Peyer's patch (tissue), 4 donors: Measurements from ENCODE around the gene SETD1A. TPM values are rescaled to one million over a fixed set of nuclear protein-coding genes. Genes with fewer than 3 reads are reported as not detected.
A peak's percentile ranks its signal among the peaks of the same experiment; 100 is the strongest.

Source experiments
- DNase-seq, 3 donors: peaks; one replicate each; pipeline ENCODE4 v3.0.0-alpha.2; 2017 to 2019
- H3K27ac ChIP-seq, 4 donors: fragments of 200-600 bp; sonication (generic); one replicate each; pipeline ENCODE4 v1.5.1; 2016 to 2019
- H3K27me3 ChIP-seq, 2 donors: fragments of 200-600 bp; sonication (generic); one replicate each; pipeline ENCODE4 v1.5.1; 2019
- H3K36me3 ChIP-seq, 3 donors: fragments of 200-600 bp; sonication (generic); one replicate each; pipeline ENCODE4 v1.5.1; 2016 to 2019
- H3K4me1 ChIP-seq, 4 donors: fragments of 200-600 bp; sonication (generic); one replicate each; pipeline ENCODE4 v1.5.1; 2016 to 2019
- H3K4me3 ChIP-seq, 4 donors: fragments of 200-600 bp; sonication (generic); 1 replicate in 3 of 4; 2 replicates in 1 of 4; pipeline ENCODE4 v1.5.1; 2016 to 2019; ENCODE audit warnings: mild to moderate bottlenecking in 1 of 4
- H3K9me3 ChIP-seq, 4 donors: fragments of 200-600 bp; sonication (generic); one replicate each; pipeline ENCODE4 v1.5.1; 2016 to 2019; ENCODE audit warnings: mild to moderate bottlenecking in 1 of 4
- CTCF ChIP-seq, 6 experiments: fragments of 450-650 bp in 4 of 6; fragments of 200-600 bp in 2 of 6; sonication (generic) in 1 of 6; IDR thresholded peaks; one replicate each; pipeline ENCODE4 v1.5.1; 2017 to 2019; ENCODE audit warnings: antibody characterized with exemption in 6 of 6, mild to moderate bottlenecking in 3 of 6, moderate library complexity in 1 of 6
- POLR2A ChIP-seq, 2 donors: fragments of 450-650 bp; IDR thresholded peaks; one replicate each; pipeline ENCODE4 v1.5.1; 2017; ENCODE audit warnings: antibody characterized with exemption in 2 of 2, mild to moderate bottlenecking in 2 of 2, moderate library complexity in 2 of 2
- total RNA-seq, 4 donors: library from RNA; depleted of rRNA; stranded (reverse); fragments of >200 nt; gene quantifications; one replicate each; pipeline ENCODE4 v1.1.0, GENCODE V29; 2016

The SETD1A gene
- total RNA-seq, 4 donors from 2014 or later: 10.0 to 22.0 (median 16.5) TPM

- Histone ChIP-seq H3K27ac (no peak overlapping the region), H3K4me1 (peaks cover 0 to 12% (median 3%) of the 10 kb centered on the region in 4 donors), H3K9me3 (no peaks in the 10 kb centered on the region), H3K27me3 (no peaks in the 10 kb centered on the region), H3K36me3 (peaks cover 0 to 44% (median 0%) of the 10 kb centered on the region in 3 donors), H3K4me3 (no peak overlapping the region)
- no peak for DNase-seq
- no peak for TF ChIP-seq POLR2A (IDR thresholded peaks at IDR 0.05)
- no peak for TF ChIP-seq CTCF (IDR thresholded peaks at IDR 0.05)
These were observed 26.5 kb downstream of the SETD1A start for GRCh38 chr16:30983898-30984610.

DNA sequence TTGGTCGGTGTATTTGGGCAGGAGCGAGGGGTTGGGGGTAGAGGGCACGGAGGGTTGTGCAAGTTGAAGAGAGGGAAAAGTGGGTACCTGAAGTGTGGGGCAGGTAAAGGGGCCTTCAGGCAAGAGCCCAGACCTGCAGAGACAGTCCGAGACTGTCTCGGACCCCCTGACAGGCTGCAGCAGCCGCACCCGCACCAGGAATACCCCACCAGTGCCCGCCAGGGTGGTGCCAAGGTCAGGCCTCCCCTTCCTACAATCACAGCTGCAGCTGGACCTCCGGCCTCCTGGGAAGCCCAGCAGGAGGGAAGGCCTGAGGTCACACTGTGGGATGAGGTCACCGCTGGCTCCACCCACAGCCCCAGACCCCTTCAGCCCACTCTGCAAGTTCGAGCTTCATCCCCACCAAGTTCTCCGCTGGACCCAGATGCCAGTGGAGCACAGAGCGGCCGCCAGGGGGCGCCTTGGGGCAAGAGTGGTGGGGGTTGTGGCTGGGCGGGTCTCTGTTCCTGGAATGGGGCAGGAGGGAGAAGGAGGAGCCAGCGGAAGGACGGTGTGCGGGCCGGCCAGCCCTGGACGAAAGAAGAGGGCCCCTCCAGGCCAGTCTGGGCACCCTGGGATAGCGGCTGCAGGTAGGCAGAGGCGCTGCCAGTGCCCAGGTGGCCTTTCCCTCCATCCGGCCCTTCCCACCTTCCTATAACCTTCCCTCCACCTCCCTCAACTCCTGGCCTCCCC is 27.3 kb downstream of the SETD1A start, which contains the start of gene HSD3B7:
TSS of gene HSD3B7 (plus strand) at position 539 of the 732 bp plus-strand sequence. CDS start 452 bp downstream, outside the sequence.
- TF ChIP-seq CTCF (IDR thresholded peaks at IDR 0.05): peak; percentile 86 to 96 (median 94)
- peak; percentile 18 to 35 for TF ChIP-seq POLR2A (IDR thresholded peaks at IDR 0.05)
- Histone ChIP-seq H3K9me3 (no peaks in the 10 kb centered on the region), H3K27me3 (no peaks in the 10 kb centered on the region), H3K27ac (peak within 1 kb of the TSS; percentile 46 to 86 (median 66)), H3K36me3 (peaks cover 0 to 36% (median 0%) of the 10 kb centered on the region in 3 donors), H3K4me1 (peaks cover 0 to 12% (median 3%) of the 10 kb centered on the region in 4 donors), H3K4me3 (peak within 1 kb of the TSS; percentile 18 to 59 (median 38))
- DNase-seq: peak; percentile 82 to 94 (median 93)

- TF ChIP-seq POLR2A (IDR thresholded peaks at IDR 0.05): no peak
- peak in 3 of 6 experiments; percentile 59 to 78 (median 69) for TF ChIP-seq CTCF (IDR thresholded peaks at IDR 0.05)
- H3K27me3 ChIP-seq: no peaks in the 10 kb centered on the region
- peaks cover 0 to 28% (median 0%) of the 10 kb centered on the region in 3 donors for H3K36me3 ChIP-seq
- DNase-seq: peak in 2 of 3 donors; percentile 83 to 89
- H3K27ac ChIP-seq: peak overlapping the region; percentile 46 to 86 (median 66)
- peaks cover 0 to 12% (median 3%) of the 10 kb centered on the region in 4 donors for H3K4me1 ChIP-seq
- no peaks in the 10 kb centered on the region for H3K9me3 ChIP-seq
- H3K4me3 ChIP-seq: peak overlapping the region; percentile 18 to 59 (median 38)
These were observed 28.0 kb downstream of the SETD1A start for GRCh38 chr16:30985401-30986128.

GRCh38 chr16:30986129-30986991 is 28.8 kb downstream of the SETD1A start:
- peaks cover 0 to 21% (median 0%) of the 10 kb centered on the region in 3 donors for H3K36me3 ChIP-seq
- H3K4me3 ChIP-seq: peak overlapping the region in 2 of 4 donors; percentile 56 to 59
- H3K9me3 ChIP-seq: no peaks in the 10 kb centered on the region
- peak overlapping the region in 2 of 4 donors; percentile 72 to 86 for H3K27ac ChIP-seq
- H3K4me1 ChIP-seq: peaks cover 0 to 12% (median 3%) of the 10 kb centered on the region in 4 donors
- DNase-seq: no peak
- H3K27me3 ChIP-seq: no peaks in the 10 kb centered on the region
- TF ChIP-seq POLR2A (IDR thresholded peaks at IDR 0.05) (no peak), CTCF (IDR thresholded peaks at IDR 0.05) (no peak)
